Thyroid gland (tissue), 4 donors: ENCODE results near the gene SPG7.

Source experiments
- POLR2A ChIP-seq, 2 donors: fragments of 450-650 bp; IDR thresholded peaks; one replicate each; pipeline ENCODE4 v1.6.1; 2017; ENCODE audit warnings: antibody characterized with exemption in 2 of 2, mild to moderate bottlenecking in 2 of 2, moderate library complexity in 1 of 2
- TF ChIP-seq, protein P1 (sequence below), 6 experiments: fragments of 200-600 bp in 3 of 6; fragments of 450-650 bp in 3 of 6; sonication (generic) in 3 of 6; IDR thresholded peaks; one replicate each; pipeline ENCODE4 v1.5.1; 2016 to 2019; ENCODE audit warnings: antibody characterized with exemption in 6 of 6, mild to moderate bottlenecking in 2 of 6, inconsistent platforms in 1 of 6, moderate library complexity in 1 of 6

DNA sequence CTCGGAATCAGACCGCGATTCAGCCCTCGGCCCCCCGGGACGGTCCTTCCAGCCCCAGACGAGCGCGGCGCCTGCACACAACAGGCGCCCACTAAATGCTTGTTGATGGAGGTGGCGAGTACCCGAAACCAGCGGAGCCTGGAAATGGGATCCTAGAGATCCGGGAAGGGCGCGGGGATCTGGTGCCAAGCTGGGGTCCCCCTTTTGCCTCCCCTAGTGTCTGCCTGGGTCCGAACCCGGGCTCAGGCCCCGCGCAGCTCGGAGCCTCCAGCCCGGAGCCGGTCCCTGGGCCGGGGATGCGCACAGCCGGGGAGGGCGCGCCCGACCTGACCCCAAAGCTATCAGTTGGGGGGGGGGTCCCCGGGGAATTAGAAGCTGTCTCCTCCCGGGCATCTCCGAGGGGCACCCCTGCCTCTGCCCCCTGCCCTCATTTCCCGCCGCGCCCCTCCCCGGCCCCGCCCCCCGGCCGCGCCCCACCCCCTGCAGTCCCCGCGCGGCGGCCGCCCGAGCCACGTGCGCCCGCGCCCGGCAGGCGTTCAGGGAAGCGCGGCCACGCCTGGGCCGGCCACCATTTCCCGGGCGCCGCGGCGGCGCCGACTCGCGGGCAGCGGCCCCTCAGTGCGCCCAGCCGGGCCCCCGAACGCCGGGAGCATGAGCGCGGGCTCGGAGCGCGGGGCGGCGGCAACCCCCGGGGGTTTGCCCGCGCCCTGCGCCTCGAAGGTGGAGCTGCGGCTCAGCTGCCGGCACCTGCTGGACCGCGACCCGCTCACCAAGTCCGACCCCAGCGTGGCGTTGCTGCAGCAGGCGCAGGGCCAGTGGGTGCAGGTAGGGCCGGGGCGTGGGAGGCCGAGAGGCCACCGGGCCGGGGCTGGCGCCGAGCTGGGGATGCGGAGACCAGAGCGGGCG is 67.3 kb downstream of the SPG7 start, which contains the start of gene CPNE7:
- TF ChIP-seq, protein P1, sequence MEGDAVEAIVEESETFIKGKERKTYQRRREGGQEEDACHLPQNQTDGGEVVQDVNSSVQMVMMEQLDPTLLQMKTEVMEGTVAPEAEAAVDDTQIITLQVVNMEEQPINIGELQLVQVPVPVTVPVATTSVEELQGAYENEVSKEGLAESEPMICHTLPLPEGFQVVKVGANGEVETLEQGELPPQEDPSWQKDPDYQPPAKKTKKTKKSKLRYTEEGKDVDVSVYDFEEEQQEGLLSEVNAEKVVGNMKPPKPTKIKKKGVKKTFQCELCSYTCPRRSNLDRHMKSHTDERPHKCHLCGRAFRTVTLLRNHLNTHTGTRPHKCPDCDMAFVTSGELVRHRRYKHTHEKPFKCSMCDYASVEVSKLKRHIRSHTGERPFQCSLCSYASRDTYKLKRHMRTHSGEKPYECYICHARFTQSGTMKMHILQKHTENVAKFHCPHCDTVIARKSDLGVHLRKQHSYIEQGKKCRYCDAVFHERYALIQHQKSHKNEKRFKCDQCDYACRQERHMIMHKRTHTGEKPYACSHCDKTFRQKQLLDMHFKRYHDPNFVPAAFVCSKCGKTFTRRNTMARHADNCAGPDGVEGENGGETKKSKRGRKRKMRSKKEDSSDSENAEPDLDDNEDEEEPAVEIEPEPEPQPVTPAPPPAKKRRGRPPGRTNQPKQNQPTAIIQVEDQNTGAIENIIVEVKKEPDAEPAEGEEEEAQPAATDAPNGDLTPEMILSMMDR (IDR thresholded peaks at IDR 0.05): no peak
- no peak for TF ChIP-seq POLR2A (IDR thresholded peaks at IDR 0.05)
